Measurements from ENCODE around the gene ATP2C1.
"Not testable (repeated sequence)": the region's sequence is repeated elsewhere in the genome, so short reads cannot be mapped to it uniquely, and the experiment has no call there.

The ATP2C1 gene, protein sequence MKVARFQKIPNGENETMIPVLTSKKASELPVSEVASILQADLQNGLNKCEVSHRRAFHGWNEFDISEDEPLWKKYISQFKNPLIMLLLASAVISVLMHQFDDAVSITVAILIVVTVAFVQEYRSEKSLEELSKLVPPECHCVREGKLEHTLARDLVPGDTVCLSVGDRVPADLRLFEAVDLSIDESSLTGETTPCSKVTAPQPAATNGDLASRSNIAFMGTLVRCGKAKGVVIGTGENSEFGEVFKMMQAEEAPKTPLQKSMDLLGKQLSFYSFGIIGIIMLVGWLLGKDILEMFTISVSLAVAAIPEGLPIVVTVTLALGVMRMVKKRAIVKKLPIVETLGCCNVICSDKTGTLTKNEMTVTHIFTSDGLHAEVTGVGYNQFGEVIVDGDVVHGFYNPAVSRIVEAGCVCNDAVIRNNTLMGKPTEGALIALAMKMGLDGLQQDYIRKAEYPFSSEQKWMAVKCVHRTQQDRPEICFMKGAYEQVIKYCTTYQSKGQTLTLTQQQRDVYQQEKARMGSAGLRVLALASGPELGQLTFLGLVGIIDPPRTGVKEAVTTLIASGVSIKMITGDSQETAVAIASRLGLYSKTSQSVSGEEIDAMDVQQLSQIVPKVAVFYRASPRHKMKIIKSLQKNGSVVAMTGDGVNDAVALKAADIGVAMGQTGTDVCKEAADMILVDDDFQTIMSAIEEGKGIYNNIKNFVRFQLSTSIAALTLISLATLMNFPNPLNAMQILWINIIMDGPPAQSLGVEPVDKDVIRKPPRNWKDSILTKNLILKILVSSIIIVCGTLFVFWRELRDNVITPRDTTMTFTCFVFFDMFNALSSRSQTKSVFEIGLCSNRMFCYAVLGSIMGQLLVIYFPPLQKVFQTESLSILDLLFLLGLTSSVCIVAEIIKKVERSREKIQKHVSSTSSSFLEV

DNA sequence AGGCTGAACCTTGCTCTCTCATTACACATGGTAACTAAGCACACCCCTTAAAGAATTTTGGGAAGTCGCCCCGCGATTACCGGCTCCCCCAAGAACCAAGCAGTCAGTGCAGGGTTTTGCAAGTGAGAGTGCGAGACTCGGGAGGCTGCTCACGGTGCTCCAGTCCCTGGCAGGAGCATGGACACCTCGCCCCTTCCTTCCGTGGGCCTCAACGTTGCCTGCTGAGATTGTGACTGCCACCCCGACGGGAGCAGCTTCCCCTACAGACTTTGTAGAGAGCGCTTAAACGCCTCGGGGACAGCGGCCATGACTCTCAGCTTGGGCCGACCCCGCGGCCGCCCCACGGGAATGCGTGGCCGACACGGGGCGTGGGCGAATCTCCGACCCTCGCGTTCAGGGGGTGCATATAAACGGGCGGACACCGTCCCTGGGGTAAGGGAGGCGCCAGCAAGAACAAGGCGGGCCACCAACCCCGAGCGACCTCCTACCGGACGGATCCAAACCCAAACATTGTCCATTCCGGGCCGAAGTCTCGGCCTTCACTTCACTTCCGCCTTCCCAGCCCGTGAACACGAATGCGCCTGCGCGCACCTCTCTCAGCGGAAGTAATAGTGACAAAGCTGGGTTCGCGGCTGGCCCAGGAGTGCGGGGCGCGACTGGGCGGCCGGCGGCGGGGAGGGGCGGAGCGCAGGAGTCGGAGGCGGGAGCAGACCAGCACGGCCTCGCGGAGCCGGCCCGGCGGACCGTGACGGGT lies at the start of gene ATP2C1:
Gene ATP2C1 (plus strand): TSS at position 709 of the 754 bp plus-strand sequence. CDS start 686 bp downstream, outside the sequence.
- DNase-seq (ENCODE audit: extremely low spot score, insufficient read length, low read depth) (peak; percentile 84), FAIRE-seq (peak; percentile 98)

DNA sequence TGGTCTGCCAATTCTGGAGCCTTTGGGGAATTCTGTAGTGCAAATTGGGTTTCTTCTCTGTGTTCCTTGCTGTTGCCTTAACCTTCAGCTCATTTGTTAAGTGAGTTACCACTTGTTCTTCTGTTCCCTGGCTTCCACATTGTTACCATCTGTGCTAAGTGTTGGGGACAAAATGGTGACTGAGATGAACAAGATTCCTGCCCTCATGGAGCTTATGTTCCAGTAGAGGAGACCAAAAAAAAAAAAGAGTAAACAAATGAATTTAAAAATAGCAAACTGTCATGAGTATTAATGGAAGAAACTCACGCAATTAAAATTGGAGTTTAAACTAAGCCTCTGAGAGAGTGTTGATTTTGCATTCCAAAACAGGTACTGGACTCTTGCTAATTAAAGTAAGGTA lies 49.4 kb upstream of the ATP2C1 start:
- no peak for FAIRE-seq

DNA sequence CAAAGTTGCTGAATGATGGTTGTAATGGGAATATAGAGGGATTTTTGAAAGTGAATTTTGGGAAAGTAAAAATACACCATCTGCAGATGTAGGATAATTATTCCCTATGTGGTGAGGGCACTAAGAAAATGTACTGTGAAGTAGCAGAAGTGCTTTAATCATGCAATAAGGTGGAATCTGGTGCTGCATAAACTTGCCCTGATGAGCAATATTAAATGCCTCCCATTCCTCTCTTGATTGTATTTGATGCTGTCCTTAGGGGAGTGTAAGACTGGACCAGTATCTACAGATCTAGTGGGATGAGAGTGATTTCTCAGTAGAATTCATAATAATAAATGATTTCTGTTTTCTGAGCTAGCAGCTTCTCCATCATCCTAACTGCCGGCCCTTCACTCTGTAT lies 47.7 kb upstream of the ATP2C1 start:
- FAIRE-seq (no peak), DNase-seq (ENCODE audit: extremely low spot score, insufficient read length, low read depth) (no peak)

More for the DNA sequence above, 49.4 kb upstream of the ATP2C1 start:
- no peak for DNase-seq (ENCODE audit: extremely low spot score, insufficient read length, low read depth)

DNA sequence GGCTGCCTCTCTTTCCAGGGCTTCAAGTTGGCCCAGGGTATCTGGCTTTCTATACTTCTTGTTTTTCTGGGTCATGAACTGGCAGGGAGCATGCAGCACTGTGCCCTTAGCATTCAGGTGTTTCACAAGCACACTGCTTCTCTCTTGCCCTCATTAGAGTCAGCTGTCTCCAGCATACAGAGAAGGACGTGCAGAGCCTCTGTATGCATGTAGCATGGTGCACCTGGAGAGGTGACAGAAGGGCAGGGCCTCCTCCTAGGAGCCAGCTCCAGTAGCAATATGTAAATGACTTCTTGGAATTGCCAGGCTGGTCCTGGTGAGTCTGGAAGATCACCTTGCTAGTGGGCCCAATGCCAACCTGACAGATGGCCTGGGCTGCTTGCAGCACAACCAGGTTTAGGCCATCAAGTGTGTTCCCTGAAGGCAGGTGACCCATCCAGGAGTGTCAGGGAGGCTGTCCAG lies 44.8 kb upstream of the ATP2C1 start:
- DNase-seq (ENCODE audit: extremely low spot score, insufficient read length, low read depth) (no peak), FAIRE-seq (no peak)

DNA sequence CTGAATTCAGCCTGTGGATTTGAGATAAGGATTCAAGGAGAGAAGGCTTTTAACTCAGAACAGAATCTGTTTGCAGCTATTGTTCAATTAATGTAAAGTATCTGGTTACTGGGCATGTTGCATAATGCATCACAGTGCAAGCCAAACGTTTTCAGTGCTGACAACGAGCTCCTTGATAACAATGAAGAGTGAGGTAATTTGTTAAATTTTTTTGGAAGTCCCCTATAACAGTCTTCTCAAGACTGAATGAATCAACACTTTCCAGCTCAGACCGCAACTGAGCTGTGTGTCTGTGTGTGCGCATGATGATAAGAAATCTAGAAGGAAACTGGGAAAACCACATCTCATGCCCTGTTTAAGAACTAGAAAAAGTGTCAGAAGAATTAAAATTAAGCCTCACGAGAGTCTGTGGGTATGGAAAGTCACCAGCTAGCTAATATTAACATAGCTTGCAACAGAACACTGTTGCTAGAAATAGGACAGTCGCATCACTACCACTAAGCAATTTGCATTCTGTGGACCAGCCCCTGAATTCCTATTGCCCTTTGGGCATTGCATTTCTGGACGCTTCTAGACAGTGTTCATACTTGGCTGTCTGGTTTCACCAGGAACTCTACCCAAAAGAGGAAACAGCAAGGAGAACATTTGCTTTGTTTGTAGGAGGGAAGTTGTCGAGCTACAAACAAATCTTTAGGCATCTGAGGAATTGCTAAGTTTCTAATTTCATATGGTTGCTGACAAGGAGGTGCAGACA lies 43.7 kb upstream of the ATP2C1 start:
- FAIRE-seq (peak; percentile 97), DNase-seq (ENCODE audit: extremely low spot score, insufficient read length, low read depth) (peak; percentile 30)

DNA sequence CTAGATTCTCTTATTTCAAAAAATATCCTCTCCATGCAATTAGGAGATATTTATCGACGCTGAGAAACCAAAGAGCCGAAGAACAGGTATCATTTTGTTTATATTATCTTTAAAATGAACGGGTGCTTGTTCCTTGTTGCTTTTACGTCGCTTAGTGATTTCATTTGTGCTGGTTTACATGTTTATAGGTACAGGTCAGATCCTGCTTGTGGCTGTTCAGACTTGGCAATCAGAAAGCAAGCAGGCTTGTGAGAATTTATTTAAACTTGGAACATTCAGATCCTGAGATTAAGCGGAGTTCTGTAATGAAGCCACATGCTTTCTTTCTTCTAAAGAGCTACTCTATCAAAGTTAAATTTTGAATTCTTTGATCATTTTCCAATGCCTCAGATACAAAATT lies 43.0 kb upstream of the ATP2C1 start:
- no peak for DNase-seq (ENCODE audit: extremely low spot score, insufficient read length, low read depth)
- no peak for FAIRE-seq

DNA sequence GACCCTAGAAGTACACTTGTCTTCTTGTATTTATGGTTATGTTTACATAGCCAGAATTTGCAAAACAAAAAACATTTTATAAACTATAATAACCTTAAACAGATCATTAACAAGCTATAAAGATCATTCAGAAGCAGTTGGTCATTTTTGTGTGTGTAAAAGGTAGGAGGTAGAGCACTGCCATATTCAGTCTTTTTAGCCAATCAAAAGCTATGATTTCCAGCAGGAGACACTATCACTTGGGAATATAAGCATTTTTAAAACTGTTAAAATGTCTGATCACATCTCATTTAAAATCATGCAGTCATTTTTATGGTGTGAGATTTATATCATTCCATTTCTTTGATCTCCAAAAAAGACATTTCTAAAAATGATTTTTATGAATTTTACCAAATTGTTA lies 42.6 kb upstream of the ATP2C1 start:
- no peak for FAIRE-seq

DNA sequence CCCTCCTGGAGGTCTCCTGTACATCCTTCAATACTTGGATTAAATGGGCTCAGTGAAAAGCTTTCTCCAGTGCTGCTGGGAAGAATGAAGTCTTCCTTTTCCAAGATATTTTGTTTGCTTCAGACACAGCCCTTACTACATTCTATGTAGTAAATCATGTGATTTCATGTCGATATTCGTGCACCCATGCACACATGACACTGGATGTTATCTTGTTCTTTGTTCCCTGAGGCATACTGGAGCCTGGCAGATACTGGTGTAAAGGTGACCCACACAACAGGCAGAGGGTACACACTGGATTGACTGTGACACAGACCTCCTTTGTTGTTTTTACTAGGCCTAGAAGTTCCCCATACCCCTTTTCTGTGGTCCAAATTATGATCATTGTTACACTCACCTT lies 40.3 kb upstream of the ATP2C1 start:
- no peak for FAIRE-seq
- no peak for DNase-seq (ENCODE audit: extremely low spot score, insufficient read length, low read depth)

More for the DNA sequence above, 42.6 kb upstream of the ATP2C1 start:
- DNase-seq (ENCODE audit: extremely low spot score, insufficient read length, low read depth): no peak

DNA sequence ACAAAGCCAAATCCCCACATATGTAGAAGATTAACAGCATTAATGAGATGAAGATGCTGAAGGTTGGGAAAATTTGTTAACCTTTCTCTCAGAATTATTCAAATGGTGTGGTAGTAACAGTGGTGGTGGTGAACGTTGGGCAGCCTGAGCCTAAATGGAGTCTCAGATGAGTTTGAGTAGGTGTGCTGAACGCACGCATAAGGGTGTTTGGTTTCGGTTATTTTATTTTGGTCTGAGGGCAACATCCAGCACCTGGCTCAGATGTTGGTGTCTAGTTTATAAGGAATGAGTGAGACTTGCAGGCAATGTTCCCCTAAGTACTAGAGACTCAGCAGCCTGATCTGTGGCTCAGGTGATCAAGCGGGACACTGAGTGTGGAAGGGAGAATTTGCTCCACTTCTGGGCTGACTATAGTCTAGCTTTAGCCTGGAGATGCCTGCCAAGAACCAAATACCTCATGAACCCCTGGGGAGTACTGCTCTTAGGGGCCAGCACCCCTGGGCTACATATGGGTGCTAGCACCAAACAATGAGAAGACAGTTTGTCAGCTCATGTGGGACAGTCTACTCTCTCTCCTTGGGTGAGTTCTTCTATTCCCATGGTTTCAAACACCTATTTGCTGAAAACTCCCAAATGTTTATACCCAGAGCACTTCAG lies 39.5 kb upstream of the ATP2C1 start:
- no peak for FAIRE-seq

DNA sequence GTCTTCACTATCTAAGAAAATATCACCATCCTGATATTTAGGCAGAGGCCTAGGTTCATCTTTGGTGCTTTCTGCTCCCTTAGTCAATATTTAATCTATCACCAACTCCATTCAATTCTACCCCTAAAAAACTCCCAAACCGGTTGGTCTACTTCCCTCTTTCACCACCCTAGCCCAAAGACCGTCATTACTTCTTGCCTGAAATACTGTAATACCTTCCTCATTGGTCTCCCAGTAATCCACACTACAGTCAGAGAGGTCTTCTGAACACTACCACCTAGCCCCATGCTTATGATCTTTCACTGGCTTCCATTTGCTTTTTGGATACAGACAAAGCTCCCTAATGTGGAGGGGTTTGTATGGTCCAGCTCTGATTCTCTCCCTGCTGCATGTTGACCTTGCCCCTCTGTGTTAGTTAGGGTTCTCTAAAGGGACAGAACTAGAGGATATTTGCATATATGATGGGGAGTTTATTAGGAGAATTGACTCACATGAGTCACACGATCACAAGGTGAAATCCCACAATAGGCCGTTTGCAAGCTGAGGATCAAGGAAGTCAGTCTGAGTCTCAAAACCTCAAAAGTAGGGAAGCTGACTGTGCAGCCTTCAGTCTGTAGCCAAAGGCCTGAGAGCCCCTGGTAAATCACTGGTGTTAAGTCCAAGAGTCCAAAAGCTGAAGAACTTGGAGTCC lies 36.4 kb upstream of the ATP2C1 start:
- DNase-seq (ENCODE audit: extremely low spot score, insufficient read length, low read depth): no peak
- peak; percentile 87 for FAIRE-seq

More for the DNA sequence above, 39.5 kb upstream of the ATP2C1 start:
- no peak for DNase-seq (ENCODE audit: extremely low spot score, insufficient read length, low read depth)

DNA sequence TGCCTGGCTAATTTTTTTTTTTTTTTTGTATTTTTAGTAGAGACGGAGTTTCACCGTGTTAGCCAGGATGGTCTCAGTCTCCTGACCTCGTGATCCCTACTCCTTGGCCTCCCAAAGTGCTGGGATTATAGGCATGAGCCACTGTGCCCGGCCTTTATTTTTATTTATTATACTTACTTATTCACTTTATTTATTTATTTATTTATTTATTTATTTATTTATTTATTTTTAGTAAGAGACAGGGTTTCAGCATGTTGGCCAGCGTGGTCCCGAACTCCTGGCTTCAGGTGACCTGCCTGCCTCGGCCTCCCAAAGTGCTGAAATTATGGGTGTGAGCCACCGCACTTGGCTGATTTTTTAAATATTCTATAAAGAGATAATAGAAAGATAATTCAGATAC lies 31.8 kb upstream of the ATP2C1 start:
- not testable (repeated sequence) for DNase-seq (ENCODE audit: extremely low spot score, insufficient read length, low read depth); FAIRE-seq

DNA sequence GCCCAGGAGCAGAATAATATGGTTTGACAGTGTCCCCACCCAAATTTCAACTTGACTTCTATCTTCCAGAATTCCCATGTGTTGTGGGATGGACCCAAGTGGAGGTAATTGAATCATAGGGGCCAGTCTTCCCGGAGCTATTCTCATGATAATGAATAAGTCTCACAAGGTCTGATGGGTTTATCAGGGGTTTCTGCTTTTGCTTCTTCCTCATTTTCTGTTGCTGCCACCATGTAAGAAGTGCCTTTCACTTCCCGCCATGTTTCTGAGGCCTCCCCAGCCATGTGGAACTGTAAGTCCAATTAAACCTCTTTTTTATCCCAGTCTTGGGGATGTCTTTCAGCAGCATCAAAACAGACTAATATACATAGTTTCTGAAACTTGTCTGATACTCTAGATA lies 28.4 kb upstream of the ATP2C1 start:
- FAIRE-seq: no peak
- DNase-seq (ENCODE audit: extremely low spot score, insufficient read length, low read depth): no peak

DNA sequence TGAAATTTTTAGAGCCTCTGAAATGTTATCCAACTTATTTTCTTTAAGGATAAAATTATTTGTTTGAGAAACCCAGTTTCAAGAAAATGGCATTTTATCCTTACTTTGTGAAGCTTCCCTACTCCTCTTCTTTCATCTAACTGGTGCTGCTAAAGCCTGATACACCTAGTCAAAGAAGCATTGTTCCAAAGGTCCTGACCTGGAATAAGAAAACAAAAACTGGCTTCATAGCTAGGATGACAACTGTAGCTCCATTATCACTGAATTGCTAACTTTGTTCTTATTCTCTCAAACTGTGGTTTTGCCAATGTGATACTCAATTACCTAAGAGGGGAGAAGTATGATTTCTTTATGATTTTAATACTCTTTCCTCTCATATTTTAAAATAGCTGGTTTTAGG lies 27.6 kb upstream of the ATP2C1 start:
- FAIRE-seq (no peak), DNase-seq (ENCODE audit: extremely low spot score, insufficient read length, low read depth) (no peak)

DNA sequence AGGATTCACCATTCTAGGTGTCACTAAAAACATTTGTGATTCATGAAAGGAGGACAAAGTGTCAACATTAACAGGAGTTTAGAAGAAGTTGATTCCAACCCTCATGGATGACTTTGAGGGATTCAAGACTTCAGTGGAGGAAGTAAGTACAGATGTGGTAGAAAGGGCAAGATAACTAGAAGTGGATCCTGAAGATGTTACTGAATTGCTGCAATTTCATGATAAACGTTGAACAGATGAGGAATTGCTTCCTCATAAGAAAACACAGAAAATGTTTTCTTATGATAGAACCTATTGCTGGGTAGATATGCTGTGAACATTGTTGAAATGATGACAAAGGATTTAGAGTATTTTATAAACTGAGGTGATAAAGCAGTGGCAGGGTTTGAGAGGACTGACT lies 23.5 kb upstream of the ATP2C1 start:
- FAIRE-seq: peak; percentile 36
- no peak for DNase-seq (ENCODE audit: extremely low spot score, insufficient read length, low read depth)

DNA sequence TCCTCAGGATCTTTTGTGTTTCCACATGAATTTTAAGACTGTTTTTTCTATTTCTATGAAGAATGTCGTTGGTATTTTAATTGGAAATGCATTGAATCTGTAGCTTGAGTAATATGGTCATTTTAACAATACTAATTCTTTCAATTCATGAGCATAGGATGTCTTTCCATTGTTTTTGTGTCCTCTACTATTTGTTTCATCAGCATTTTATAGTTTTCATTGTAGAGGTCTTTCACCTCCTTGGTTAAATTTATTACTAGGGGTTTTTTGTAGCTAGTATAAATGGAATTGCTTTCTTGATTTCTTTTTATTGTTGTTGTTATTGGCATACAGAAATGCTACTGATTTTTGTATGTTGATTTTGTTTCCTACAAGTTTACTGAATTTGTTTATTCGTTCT lies 17.3 kb upstream of the ATP2C1 start:
- DNase-seq (ENCODE audit: extremely low spot score, insufficient read length, low read depth) (no peak), FAIRE-seq (no peak)

DNA sequence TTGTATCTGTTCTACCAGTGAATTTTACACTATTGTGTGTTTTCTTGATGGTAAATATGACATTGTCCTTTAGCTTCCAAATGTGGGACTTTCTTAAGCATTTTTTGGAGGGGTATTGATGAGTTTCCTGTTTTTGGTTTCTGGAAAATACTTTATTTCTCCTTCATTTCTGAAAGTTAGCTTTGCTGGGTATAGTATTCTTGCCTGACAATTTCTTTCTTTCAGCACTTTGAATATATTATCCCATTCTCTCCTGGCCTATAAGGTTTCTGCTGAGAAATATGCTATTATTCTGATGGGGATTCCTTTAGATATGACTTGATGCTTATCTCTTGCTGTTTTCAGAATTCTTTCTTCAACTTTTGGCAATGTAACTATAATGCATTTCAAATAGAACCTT lies 15.4 kb upstream of the ATP2C1 start:
- FAIRE-seq (no peak), DNase-seq (ENCODE audit: extremely low spot score, insufficient read length, low read depth) (no peak)

DNA sequence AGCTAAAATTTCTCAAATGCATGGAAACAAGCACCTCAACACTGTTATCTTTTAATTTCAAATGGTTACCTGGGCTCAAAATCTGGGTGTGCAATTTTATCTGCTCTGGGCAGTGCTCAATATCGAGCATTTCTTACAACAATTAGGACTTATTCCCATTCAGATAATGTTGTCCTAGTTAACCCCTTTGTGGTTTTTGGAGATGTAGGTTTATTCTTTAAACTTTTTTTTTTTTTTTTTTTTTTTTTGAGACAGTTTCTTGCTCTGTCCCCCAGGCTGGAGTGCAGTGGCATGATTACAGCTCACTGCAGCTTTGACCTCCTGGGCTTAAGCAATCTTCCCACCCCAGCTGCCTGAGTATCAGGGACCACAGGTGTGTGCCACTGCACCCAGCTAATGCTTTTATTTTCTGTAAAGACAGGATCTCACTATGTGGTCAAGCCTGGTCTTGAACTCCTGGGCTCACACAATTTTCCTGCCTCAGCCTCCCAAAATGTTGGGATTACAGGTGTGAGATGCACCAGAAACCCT lies 4.4 kb upstream of the ATP2C1 start:
- FAIRE-seq (no peak), DNase-seq (ENCODE audit: extremely low spot score, insufficient read length, low read depth) (no peak)

DNA sequence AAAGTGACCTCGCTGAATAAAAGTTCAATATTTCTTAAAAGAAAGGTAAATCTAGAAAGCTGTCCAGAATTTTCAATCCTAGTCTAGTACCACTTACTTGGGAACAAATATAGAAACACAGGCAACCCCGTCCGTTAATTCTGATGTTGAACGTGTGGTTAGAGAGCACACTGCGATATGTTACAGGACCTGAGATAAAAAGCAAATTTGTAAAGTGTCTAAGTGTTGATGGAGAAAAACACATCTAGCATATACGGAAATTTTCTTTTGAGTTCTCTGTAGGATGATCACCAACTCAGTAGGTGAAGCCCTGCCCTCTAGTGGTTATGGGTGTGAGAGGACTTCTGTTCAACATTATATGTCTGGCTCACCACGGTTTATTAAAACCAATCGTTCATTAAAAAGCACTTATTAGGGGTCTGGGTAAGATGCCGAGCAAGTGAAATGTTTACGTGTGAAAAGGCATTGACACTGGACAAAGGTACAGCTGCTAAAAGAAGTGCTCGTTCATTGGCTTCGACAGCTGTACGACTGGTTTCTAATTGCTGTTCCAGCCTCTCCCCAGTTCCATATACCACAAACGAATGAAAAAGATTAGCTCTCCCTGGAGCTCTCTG lies 1.0 kb upstream of the ATP2C1 start:
- DNase-seq (ENCODE audit: extremely low spot score, insufficient read length, low read depth) (peak; percentile 33), FAIRE-seq (peak; percentile 90)

Data from GM18507 (cell line).